Midbrain (tissue), 1 donor: ENCODE data around the gene RAP1B.

ENCODE experiments used
- DNase-seq: peaks from one replicate; lab custom pipeline; 2025; lab: John Stamatoyannopoulos, UW

The RAP1B gene

DNA sequence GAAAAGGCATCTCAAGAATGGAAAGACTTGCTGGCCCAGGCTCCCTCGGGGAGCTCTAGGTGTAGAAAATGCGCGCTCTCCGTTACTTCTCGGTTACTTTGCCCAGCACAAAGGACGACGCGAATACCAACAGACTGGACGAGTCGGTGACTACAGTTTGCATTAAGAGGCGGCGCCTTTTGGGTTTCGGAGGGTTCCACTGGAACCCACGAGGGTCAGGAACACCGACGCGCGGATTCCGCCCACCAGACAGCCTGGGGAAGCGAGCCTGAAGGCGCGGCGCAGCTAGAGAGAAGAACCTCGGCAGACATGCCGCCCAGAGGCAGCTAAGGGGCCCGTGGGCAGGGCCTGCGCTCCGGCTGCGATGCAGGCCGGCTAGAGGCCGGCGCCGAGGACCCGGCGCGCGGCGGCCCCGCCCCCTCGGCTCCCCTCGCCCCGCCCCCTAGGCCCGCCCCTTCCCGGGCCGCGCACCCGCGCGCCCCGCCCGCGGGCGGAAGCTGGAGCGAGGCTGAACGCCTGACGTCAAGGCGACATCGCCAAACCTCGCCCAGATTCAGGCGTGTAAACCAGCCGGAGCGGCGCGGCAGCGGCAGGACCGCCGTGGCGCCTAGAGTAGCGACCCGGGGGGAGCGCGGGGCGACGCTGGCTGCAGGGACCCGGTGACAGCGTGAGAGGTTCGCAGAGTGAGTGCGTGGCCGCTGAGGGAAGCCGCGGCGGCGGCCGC, at the start of gene RAP1B:
RAP1B (plus strand) TSS at position 530 of the 724 bp plus-strand sequence. CDS start 37,826 bp downstream, outside the sequence.
- peak; percentile 93 for DNase-seq

DNA sequence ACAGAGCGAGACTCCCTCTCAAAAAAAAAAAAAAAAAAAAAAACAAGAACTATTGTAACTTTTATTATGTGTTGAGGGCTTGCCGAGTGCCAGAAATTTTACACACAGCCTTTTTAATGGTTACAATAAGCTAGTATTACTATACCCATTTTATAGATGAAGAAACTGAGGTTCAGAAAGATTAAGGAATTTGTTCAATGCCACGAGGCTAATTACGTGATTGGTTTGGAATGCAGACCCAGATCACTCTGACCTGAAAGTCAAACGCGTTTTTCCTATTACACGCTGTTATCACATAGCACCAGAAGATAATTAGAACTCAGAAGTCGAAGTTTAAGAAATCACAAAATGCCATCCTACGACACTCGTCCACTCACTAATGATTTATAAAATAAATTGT, 48.9 kb upstream of the RAP1B start:
- DNase-seq, result no peak

DNA sequence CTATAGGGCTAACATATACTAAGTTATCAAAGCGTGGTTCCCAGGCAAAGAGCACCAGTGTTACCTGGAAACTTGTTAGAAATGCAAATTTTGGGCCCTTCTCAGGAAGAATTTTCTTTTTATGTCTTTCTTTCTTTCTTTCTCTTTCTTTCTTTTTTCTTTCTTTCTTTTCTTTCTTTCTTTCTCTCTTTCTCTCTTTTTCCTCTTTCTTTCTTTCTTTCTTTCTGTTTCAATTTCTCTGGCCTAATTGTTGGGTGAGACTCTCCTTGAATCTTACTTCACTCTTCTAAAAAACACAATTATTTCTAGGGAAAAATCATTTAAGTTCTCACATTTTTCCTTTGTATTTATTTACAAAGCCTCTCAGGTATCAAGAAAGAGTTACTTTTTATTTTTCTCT, 46.5 kb upstream of the RAP1B start:
- no peak for DNase-seq

DNA sequence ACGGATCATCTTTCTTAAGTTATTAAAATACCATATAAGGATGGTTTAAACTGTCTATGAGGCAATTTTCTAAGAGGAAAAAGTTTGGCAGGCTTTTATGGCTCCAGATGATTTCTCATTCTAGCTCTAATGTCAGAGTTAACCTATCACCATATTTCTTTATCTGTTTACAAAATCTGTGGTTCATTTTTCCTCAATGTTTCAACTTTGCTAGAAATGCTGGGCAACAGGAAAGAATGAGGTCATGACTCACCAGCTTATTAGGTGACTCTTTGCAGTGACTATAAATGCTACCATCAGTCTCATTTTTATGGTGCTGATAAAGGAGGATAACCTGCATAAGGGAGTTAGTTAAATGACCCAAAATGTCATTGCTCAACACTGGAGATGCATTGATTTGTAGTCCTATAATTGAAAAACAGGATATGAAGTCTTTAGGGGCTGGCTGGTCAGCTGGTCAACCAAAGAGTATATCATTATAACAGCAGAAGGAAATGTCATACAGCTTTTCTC, 45.3 kb upstream of the RAP1B start:
- DNase-seq, result no peak

DNA sequence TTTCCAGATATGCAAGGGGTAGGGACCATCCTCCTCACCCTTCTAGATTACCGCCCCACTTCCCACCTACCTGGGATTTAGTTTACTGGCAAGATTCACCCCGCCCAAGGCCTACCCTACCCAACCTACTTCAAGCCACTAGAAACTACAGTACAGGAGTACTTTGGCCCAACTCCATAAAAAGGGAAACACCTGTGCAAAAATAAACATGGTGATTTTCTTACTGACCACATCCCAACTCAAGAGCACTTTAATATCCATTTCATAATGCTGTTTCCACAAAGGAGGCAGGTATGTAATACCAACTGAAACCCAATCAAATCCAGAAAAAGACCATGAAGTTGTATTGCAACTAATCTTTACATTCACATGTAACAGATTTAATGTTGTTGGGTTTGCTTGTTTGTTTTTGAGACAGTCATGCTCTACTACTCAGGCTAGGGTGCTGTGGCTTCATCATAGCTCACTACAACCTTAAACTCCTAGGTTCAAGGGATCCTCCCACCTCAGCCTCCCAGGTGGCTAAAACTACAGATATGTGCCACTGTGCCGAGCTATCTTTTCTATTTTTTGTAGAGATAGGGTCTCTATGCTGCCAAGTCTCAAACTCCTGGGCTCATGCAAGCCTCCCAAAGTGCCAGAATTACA, 41.7 kb upstream of the RAP1B start:
- no peak for DNase-seq

DNA sequence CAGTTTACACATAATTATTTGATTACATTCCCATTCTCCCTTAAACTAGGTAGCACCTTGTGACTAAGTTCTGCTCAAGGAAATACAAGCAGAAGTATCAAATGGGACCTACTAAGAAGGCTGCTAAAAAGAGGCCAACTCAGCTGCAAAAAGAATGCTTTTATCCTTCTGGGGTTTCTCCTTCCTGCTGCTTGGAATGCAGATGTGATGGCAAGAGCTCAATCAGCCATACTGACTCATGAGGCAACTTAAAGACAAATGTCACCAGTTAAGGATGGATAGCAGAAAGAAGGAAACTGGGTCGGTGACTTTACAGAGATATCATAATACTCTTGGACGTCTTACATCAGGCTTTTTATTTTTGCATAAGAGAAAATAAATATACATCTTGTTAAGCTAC, 38.0 kb upstream of the RAP1B start:
- no peak for DNase-seq

DNA sequence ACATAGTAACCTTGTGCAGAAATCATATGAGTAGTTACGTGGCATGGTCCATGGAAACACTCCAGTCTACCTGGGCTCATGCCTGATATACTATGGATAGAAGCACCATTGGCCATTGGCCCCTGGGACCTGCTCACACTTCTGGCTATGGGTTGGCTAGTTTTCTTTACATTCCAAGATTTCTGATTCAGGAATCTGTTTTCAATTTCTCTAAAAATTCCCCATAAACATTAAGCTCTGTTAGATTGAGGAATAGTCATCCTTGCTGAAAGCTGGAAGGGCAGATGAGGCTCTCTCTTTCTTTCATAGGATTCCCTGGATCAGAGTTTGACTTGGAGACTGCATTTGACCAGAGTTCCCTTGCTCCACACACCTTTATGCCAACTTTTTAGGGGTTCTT, 37.3 kb upstream of the RAP1B start:
- no peak for DNase-seq

DNA sequence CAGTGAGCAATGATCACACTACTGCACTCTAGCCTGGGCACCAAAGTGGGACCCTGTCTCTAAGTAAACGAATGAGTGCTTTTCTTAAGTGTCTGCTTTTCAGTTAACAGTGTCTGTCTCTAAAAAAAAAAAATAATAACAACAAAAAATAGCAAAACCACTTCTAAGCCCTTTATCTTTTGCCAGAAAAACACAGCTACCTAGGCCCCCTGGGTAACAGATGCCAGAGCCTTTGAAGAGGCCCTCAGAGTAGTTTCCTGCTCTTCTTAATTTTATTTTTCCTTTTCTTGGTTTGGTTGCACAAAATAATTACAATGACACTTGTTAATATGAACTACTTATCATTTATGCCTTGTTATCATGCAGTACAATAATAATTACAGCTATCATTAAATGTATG, 32.8 kb upstream of the RAP1B start:
- no peak for DNase-seq

DNA sequence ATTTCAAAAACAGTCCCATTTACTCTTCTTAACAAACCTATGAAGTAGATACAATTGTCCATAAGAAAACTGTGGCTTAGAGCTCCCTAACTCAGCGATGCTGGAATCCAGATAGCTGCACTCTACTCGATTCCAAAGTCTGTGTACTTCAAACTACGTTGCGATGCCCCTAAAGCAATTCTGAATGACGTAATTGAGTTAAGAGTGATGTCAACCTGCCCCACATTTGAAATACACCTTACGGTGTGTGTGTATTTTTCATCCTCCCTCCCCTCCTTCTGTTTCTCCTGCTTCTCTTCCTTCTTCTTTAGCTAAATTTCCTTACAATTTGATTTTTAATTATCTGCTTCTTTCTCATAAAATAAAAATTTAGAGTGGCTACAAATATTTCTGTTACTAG, 31.9 kb upstream of the RAP1B start:
- DNase-seq, result no peak

DNA sequence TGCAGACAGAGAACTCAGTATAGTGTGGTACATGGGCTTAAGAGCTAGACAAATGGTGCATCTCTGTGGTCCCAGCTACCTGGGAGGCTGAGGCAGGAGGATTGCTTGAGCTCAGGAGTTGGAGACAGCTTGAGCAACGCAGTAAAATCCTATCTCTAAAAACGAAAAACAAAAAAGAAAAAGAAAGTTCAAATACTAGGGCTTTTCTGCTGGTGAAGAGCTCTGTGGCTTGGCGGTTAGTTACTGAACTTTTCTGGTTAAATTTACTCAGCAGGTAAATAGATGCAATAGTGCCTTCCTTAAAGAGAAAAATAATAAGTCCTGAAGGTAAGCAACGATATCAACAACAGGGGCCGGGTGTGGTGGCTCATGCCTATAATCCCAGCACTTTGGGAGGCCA, 31.4 kb upstream of the RAP1B start:
- DNase-seq, result no peak

DNA sequence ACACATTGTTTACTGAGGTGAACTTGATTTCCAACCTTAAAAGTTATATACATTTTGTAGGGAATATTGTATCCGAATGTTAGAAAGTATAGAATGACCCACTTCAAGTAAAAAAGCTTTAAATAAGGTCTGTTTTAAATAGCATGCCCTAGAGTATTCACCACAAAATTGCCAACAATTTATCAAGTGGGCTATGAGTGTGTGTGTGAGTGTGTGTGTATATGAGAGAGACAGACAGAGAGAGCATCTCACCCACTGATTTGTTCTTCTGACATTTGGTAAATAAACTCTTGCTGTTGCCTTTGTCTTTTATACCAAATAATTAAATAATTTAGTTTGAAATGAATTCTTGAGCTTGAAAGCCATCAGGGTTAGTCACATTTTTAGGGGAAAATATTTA, 29.8 kb upstream of the RAP1B start:
- DNase-seq, result no peak

DNA sequence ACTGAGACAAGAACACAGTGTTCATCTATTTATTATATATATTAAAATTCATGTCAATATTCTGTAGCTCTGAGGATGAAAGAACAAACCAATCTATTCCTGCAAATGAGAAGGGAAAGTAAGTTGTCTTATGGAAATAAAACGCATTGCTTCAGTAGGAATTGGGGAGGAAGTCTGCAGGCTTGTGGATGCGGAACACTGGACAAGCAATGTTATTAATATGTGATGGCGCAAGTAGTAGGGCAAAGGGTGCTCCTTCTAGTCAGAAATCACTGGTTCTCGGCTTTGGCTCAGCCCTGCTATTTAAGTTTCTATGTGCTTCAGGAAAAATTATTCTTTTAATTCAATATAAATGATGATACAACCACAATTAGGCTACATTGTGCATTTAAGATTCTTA, 28.8 kb upstream of the RAP1B start:
- no peak for DNase-seq

DNA sequence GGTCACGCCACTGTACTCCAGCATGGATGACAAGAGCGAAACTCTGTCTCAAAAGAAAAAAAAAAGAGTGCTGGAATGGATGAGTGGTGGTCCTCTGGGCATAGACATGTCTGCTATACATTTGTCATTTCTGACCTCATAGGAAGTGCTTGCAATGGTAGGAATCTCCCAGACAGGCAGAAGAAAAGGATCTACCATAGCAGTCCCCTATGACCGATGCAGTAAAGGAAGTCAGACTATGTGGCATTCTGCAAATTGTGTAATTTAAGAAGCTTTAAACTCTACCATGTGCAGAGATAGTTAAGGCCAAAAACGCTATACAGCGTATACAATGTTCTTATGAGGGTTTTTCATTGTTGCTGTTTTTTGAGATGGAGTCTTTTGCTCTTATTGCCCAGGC, 24.7 kb upstream of the RAP1B start:
- DNase-seq, result no peak

DNA sequence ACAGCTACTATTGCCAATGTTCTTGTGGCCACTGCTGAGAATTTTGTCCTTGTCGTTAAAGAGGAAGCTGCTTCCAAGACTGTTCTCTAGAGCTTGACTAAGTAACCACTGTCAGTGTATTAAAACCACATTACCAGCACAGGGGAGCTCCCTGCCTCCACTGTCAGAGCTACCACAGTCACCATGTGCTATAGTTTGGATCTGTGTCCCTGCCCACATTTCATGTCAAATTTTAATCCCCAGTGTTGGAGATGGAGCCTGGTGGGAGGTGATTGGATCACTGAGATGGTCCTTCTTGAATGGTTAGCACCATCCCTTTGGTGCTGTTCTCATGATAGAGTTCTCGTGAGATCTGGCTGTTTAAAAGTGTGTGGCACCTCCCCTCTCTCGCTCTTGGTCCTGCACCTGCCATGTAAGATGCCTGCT, 23.2 kb upstream of the RAP1B start:
- no peak for DNase-seq

DNA sequence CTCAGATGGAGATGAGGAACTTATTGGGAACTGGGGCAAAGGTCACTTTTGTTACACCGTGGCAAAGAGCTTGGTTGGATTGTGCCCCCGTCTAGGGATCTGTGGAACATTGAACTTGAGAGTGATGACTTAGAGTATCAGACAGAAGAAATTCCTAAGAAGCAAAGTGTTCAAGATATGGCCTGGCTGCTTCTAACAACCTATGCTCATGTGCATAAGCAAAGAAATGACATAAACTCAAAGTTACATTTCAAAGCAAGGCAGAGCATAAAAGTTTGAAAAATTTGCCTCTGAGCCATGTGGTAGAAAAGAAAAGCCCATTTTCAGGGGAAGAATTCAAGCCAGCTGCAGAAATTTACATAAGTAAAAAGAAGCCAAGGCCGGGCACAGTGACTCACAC, 21.5 kb upstream of the RAP1B start:
- no peak for DNase-seq

DNA sequence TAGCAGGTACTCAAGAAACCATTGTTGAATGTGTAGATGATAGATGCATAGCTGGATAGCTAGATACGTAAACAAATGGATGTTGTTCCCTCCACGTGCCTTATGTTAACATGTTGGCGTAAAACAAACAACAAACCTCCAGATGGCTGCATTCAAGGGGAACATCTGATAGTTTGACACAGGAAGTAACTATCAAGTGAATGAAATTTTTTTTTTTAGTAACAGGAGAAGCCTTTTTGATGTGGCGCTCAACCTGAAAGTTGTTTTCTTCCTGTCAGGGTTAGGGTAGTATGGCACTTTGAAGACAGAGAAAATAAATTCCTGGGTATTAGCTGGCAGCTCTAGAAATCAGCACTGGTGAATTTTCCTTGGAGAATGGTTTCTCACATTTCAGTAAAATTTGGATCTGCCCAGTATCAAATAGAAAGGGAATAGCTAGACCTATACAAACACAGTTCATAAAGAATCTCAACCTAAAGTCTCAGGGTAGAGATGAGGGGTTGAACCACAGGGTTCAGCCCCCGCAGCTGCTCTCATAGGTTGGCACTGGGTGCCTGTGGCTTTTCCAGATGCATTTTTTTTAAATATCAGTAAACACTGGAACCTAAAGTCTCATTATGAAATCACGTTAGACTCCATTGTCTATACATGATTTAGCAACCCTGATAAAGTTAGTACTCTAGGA, 18.8 kb upstream of the RAP1B start:
- no peak for DNase-seq

DNA sequence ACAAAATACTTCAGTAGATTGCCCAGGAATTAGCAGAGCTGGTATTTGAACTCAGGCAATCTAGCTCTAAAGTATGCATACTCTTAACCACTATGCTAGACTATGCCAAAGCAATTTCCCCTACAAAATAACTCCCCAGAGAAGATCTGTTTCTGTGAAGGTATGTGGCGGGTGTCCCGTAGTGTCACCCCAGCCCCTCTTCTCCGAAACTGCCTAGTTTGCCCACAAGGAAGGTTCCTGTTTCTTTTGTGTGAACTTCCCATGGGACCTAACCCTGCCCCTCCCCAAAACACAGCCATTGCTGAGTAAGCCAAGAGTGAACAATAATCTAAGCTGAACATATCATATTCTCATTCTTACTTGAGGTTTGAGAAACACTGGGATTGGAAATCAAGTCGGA, 15.5 kb upstream of the RAP1B start:
- DNase-seq, result no peak

DNA sequence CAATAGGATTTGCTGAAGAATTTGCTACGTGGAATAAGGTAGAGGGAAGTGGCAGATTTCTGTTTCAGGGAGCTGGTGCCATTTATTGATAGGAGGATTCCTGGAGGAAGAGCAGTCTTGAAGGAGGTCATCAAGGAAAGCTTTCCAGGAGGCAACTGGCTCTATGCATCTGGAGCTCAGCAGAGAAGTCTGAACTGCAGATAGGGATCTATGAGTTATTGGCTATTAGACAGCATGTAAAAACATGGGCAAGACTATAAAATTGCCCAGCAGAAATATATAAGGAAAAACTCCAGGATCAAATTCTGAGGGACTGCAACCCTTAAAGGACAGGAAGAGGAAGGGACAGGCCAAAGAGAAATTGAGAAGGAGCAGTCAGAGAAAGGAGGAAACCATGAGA, 8.9 kb upstream of the RAP1B start:
- no peak for DNase-seq

DNA sequence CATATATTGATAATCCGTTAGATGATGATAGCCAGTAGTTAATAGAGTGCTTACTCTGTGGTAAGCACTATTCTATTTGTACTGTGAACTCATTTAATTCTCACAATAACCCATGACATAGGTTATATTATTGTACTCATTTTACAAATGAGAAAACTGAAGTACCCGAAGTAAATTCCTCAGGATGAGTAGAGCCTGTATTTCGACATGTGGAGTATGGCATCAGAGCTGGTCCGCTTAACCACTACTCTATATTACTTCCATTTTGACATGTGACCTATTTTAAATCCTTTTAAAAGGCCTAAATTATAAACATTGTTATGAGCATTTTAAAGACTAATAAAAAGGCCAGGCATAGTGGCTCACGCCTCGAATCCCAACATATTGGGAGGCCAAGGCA, 8.0 kb upstream of the RAP1B start:
- no peak for DNase-seq

DNA sequence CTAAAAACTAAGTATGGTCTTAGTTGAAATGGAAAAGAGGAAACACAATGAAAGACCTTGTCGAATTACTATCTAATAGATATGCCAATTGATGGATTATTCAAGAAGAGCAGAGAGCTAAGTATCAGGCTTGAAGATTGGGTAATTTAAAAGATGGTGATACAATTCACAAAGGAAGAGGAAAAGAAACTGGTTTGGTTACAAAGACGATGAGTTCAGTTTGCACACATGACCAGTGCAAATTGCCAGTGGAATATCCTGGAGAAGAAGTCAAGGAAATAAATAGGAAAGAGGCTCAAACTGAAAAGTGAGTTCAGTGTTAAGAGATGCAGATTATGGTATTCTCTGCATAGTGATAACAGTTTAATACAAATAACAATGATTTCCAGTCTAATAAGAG, 2.5 kb upstream of the RAP1B start:
- no peak for DNase-seq

DNA sequence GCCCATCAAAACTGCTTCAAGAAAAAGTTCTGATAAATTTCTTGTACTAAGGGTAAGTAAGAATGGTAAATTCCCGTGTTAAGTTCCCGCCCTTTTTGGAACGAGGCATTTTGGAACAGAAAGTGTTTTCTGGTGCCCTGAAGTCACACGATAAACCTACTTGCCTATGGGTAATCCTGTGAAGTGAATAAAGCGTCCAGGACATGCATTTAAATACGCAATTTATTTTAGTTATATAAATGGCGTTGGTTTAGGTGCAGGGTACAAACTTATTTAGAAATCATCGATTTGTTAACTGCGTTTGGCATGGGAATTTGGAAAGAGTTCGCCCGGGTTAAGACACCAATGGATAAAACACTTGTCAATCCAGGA, 715 bp upstream of the RAP1B start:
- DNase-seq, result no peak

DNA sequence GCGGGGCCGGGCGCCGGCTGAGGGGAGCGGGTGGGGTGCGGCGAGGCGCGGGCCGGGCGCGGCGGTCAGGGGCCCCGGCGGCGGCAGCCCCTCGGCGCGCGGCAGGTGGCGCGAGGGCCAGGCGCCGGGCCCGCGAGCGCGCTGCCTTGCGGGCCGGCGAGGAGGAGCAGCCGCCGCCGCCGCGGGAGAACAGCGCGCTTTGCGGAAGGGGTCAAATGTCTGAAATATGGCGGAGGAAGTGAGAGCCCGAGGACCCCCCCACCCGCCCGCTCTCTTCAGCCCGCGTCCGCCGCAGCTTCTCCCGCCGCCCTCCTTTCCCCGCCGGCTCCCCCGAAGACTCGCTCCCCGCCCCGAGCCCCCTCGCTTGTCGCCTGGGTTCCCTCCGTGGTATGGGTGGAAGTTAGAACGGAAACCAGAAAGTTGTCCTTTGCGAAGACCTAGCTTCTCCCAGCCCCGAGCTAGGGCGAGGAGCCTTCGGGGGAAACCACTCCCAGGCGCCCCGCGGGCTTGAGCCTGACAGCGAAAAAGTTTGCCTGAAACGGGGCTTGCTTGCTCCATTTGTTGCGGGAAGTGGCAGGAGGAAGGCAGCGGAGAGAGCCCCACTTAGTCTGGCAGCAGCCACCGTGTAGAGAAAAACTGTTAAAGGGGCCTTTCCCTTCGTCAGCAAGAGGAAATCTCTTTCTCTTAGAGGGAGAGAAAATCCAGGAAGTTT, 551 bp downstream of the RAP1B start:
- peak; percentile 48 for DNase-seq

DNA sequence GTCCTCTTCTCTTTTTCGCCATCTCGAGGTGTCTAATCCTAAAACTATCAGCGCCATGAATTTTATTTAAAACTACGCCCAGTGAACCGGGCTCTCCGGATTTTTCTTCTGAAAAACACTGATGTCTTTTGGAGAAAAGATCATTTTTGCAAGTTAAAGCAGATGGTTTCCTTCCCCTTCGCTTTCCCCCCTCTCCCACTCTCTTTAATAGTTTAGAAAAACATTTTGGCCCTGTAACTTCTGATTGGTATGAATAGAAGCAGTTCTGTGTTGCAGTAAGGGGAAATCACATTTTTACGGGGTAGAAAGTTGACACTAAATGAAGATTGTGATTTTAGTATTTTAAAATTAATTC, 1.1 kb downstream of the RAP1B start:
- DNase-seq, result no peak
